GM12875 (cell line): Measurements from ENCODE around the gene CDKN1C.

ENCODE experiments used
- H3K4me3 ChIP-seq: one replicate; pipeline ENCODE4 v1.5.1; 2011; ENCODE audit warnings: low read depth, low read length, control low read depth
- TF ChIP-seq, protein P1 (sequence below): IDR thresholded peaks from 2 replicates; pipeline ENCODE4 v1.5.1; 2011; ENCODE audit warnings: low read depth, mild to moderate bottlenecking, control low read depth, inconsistent platforms, low read length, moderate library complexity, borderline replicate concordance; ENCODE audit not compliant: insufficient read depth

The CDKN1C gene

DNA sequence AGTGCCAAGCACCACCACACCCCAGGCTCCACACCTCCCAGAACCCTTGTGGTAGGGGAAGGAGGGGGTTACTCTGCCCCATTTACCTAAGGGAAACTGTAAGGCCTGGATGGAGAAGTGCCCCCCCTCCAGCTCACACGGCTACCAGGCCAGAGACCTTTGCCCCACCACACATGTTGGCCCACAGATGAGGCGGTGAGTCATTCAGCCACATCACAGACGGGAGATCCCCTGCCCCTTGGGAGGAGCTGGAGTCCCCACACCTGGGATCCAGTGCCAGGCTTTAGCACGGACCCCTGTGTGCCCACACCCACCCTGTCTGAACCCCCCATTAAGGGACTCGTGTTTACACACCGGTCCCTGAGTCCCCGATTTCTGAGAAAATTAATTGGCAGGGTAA lies 24.9 kb downstream of the CDKN1C start:
- TF ChIP-seq, protein P1, sequence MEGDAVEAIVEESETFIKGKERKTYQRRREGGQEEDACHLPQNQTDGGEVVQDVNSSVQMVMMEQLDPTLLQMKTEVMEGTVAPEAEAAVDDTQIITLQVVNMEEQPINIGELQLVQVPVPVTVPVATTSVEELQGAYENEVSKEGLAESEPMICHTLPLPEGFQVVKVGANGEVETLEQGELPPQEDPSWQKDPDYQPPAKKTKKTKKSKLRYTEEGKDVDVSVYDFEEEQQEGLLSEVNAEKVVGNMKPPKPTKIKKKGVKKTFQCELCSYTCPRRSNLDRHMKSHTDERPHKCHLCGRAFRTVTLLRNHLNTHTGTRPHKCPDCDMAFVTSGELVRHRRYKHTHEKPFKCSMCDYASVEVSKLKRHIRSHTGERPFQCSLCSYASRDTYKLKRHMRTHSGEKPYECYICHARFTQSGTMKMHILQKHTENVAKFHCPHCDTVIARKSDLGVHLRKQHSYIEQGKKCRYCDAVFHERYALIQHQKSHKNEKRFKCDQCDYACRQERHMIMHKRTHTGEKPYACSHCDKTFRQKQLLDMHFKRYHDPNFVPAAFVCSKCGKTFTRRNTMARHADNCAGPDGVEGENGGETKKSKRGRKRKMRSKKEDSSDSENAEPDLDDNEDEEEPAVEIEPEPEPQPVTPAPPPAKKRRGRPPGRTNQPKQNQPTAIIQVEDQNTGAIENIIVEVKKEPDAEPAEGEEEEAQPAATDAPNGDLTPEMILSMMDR: no peak
- no peak overlapping the region for H3K4me3 ChIP-seq

GRCh38 chr11:2859699-2860037 lies 25.9 kb downstream of the CDKN1C start:
- no peak overlapping the region for H3K4me3 ChIP-seq
- TF ChIP-seq, protein P1: no peak

- TF ChIP-seq, protein P1: no peak
- H3K4me3 ChIP-seq: no peak overlapping the region
Observed at GRCh38 chr11:2858995-2859698, 26.4 kb downstream of the CDKN1C start.

GRCh38 chr11:2857918-2858317 lies 27.7 kb downstream of the CDKN1C start:
- TF ChIP-seq, protein P1: no peak
- H3K4me3 ChIP-seq: no peak overlapping the region

DNA sequence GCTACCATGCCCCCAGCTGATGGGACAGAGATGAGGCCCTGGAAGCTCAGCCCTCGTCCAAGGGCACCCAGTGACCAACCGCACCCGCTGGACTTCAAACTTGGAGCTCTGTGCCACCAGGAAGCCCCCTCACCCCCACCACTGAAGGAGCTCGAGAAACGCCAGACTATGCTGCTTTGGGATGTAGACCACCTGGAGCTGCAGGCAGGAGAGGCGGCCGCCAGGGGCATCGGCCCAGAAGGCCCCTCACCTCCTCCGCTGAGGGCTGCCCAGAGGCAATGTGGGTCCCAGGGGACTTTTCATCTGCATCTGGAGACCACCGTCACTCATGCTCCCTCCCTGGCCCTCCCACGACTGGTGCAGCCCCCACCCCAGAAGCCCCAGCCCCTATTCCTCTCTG lies 28.3 kb downstream of the CDKN1C start:
- no peak overlapping the region for H3K4me3 ChIP-seq
- TF ChIP-seq, protein P1: peak; percentile 7; the same call in 1 of the 2 replicates

DNA sequence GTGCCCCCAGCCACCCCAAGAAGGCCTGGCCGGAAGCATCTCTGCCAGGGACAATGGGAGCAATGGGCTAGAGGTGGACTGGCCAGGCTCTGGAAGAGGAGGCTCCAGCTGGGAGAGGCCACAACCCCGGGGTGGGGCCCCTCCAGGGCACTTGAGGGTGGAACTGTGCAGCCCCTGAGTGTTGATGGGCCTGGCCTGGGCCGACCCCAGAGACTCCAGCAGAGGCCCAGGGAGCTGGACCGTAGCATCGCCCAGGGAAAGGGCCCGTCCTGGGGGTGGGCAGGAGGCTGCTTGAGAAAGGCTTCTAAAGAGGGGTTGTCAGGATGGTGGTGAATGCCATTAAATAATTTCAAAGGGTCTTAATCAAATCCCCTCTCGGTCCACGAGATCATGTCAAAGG lies 30.4 kb downstream of the CDKN1C start:
- no peak overlapping the region for H3K4me3 ChIP-seq
- TF ChIP-seq, protein P1: no peak

DNA sequence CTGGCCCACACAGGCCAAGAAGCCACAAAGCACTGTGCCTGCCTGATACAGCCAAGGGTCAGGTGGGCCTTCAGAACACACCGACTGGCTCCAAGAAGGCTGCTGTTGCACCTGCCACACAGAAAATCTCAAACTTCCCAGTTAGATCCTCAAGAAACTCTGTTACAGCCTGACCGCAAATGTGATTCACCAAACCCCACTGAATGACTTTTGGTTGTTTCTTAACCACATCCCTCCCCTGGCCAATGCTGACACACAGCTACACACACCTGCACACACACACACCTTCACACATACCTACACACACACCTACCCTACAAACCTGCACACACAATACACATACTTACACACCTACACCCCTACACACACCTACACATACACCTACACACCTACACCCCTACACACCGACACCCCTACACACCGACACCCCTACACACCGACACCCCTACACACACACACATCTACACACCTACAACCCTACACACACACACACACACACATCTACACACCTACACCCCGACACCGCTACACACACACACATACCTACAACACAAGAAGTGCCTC lies 31.5 kb downstream of the CDKN1C start:
- TF ChIP-seq, protein P1: no peak
- no peak overlapping the region for H3K4me3 ChIP-seq
